Medulla oblongata (tissue), 1 donor: ENCODE results near the gene MPIG6B.

Source experiments
- DNase-seq: peaks from one replicate; pipeline ENCODE4 v3.0.0-alpha.2; 2015; ENCODE audit errors: extremely low spot score

The MPIG6B gene

DNA sequence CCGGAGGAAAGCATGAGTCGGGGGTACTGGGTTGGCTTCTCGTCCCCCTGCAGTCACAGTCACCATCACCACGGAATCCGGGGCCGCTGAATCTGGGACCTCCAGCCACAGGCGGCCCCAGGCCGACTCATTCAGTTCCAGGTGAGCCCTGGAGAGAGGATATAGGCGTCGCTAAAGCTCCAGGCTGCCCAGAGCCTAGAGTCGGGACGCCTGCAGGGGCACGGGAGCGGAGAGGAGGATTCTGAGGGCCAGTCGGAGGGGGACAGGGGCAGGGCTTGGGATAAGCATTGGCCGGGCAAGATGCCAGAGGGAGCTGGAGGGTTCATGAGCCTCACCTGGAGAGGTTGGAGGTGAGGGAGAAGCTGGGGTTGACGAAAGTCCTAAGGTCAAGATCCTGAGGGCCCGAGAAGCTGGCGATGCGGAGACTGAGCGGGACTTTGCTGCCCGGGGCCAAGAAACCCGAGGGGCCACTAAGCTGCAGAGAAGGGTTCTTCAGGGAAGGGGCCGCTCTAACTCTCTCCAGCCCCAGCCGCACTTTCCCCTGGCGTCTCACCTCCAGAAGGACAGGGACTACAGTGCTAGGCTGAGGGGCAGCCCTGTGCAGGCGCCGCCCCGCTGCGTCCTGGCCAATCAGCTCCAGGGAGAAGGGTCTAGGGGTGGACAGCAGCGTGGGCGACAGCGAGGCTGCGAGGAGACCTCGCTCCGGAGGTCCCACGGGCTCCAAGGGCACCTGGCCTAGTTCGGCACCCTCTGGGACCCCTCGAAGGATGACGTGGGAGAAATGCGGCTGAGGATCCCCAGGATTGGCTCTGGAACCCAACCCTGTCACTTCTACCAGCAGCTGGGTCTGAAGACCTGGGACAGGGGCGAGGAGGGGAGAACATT, 43.0 kb downstream of the MPIG6B start:
- no peak for DNase-seq

DNA sequence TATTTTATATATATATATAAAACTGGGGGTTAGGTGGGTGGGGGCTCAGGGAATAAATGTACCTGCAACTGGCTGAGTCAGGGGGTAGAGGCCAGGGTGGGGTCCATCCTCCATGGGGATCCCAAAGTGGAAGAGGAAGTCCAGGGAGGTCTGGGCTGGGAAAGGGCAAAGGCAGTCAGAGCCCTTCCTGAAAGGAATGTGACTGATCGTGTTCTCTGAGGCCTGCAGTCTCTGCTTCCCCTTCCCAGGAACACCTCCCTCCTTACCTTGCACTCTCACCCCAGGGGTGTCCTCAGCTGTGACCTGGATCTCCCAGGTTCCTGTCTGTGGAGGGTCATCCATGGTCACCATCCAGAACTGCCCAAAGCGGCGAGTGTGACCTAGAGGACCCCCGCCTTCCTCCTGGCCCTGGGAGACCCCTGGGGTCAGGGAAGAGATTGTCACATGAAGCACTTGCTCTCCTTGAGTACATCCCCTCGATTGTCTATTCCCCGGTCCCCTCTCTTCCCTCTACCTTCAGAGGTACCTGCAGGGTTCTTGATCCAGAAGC, 44.0 kb downstream of the MPIG6B start:
- no peak for DNase-seq

DNA sequence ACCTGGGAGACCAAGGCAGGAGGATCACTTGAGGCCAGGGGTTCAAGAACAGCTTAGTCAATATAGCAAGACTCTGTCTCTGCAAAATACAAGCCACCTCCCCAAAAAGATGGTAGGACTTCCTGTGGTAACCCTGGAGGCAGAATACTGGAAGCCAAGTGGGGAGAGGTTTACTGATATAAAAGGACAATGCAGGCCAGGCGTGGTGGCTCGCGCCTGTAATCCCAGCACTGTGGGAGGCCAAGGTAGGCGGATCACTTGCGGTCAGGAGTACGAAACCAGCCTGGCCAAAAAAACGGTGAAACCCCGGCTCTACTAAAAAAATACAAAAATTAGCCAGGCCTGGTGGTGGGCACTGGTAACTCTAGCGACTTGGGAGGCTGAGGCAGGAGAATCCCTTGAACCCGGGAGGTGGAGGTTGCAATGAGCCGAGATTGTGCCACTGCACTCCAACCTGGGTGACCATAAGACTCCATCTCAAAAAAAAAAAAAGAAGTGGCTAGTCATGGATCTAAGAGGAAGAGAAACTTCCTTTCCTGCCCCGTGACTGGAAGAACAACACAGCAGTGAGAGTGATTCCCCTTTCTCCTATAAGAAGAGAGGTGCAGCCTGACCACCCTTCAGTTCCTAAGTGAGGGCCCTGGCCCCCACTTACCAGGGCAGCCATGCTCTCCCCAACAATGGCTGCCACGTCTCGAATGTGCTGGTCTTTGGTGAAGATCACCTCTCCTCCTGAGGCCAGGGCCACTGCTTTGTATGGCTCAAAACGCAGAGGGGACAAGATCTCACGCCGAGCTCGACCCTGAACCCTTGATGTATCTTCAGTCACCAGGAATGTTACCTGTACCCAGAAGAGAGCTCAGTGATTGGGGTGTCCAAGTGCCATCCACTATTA, 45.4 kb downstream of the MPIG6B start:
- peak; percentile 59 for DNase-seq

- peak; percentile 40 for DNase-seq
Measured at GRCh38 chr6:31769684-31770371, 46.7 kb downstream of the MPIG6B start.

GRCh38 chr6:31770860-31771259, 47.7 kb downstream of the MPIG6B start:
- no peak for DNase-seq

DNA sequence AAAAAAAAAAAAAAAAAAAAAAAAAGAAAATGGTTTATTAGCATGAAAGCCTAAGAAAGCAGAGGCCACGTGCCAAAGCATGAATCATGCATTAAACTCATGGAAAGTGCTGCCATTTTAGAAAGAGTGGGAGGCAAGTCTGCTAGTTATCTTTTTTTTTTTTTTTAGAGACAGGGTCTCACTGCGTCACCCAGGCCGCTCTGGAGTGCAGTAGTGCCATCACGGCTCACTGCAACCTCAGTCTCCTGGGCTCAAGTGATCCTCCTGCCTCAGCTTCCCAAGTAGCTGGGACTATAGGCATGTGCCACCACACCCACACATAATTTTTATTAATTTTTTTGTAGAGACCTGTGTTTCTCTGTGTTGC, 48.8 kb downstream of the MPIG6B start:
- DNase-seq = no peak

- DNase-seq = no peak
Measured at GRCh38 chr6:31775184-31775583, 52.0 kb downstream of the MPIG6B start.

- no peak for DNase-seq
Measured at GRCh38 chr6:31775633-31776484, 52.7 kb downstream of the MPIG6B start.
